ENCODE results near the gene VANGL1.

Gene VANGL1

GRCh38 chr1:115666206-115666605 is 24.4 kb downstream of the VANGL1 start:
- DNase-seq (ENCODE audit: insufficient read length, low spot score) (no peak), FAIRE-seq (no peak)

DNA sequence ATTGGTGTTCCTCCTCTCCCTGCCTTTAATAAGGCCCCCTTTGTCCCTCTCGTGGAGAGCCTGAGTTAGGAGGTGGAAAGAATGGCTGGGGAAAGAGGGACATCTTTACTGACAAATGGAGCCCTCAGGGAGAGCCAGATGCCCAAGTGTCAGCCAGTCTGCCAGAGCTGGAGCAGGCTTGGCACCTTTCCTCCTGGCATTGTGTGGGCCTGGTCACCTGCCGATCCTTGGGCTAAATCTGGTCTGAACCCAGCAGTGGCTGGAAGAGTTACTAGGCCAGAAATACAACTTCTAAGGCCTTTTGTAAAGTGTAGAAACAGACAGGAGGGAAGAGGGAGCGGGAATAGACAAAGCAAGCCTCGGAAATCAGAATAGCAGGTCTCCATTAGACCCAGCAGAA is 24.9 kb downstream of the VANGL1 start:
- FAIRE-seq: no peak

DNA sequence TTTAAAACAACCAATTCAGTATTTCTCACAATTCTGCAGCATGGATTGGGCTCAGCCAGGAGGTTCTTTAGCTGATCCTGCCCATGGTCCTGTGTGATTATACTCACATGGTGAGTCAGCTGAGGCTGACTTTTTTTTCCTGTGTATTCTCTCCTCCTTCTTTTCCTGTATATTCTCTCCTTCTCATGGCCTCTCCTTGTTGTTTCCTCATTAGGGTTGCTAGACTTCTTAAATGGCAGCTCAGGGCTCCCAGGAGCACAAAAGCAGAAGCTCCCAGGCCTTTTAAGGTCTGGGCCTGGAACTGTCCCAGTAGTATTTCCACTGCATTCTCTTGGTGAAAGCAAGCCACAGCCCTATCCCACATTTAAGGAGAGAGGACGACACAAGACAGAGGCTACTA is 26.8 kb downstream of the VANGL1 start:
- FAIRE-seq (no peak), DNase-seq (ENCODE audit: insufficient read length, low spot score) (no peak)

More for the DNA sequence above, 24.9 kb downstream of the VANGL1 start:
- no peak for DNase-seq (ENCODE audit: insufficient read length, low spot score)

GRCh38 chr1:115669002-115669673 is 27.4 kb downstream of the VANGL1 start:
- peak; percentile 22 for DNase-seq (ENCODE audit: insufficient read length, low spot score)
- no peak for FAIRE-seq

DNA sequence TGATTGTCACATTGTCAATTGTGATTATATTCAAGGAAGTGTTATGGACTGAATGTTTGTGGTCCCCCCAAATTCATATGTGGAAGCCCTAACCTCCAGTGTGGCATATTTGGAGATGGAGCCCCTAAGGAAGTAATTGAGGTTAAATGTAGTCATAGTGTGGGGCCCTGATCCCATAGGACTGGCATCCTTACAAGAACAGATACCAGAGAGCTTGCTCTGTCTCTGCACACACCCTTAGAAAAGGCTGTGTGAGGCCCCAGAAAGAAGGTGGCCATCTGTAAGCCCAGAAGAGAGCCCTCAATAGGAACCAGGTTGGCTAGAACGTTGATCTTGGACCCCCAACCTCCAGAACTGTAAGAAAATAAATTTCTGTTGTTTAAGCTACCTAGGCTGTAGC is 28.1 kb downstream of the VANGL1 start:
- no peak for DNase-seq (ENCODE audit: insufficient read length, low spot score)
- no peak for FAIRE-seq

DNA sequence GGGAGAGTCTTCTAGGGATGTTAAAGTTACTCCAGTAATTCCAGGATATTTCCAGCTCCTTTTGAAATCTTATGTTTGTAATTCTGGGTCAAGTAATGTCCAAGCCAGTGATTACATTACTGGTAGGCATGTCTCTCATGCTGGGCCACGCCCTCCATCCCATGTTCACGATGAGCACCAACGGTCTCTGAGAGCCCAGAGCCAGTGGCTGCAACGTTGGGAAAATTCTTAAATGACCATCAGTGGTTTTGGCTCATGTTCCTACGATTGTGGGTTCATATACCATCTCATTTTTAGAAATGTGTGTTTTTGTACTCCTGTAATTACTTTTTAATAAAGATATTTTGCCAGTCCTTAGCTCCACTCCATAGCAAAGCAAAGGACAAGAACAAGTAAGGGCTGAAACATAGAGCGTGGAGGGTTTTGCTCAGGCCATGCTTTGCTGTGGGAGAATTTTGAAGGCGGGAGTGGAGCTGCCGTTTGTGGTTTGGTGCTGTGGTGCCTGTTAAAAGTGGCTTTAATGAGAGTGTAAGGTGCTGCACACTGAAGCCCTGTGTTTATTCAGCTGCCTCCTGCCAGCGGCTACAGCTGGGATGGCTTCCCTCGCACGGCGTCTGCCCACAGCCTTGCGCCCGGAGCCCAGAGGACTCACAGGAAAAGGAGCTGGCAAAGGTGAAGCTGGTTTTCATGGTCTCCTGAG is 28.9 kb downstream of the VANGL1 start:
- DNase-seq (ENCODE audit: insufficient read length, low spot score): no peak
- FAIRE-seq: no peak

DNA sequence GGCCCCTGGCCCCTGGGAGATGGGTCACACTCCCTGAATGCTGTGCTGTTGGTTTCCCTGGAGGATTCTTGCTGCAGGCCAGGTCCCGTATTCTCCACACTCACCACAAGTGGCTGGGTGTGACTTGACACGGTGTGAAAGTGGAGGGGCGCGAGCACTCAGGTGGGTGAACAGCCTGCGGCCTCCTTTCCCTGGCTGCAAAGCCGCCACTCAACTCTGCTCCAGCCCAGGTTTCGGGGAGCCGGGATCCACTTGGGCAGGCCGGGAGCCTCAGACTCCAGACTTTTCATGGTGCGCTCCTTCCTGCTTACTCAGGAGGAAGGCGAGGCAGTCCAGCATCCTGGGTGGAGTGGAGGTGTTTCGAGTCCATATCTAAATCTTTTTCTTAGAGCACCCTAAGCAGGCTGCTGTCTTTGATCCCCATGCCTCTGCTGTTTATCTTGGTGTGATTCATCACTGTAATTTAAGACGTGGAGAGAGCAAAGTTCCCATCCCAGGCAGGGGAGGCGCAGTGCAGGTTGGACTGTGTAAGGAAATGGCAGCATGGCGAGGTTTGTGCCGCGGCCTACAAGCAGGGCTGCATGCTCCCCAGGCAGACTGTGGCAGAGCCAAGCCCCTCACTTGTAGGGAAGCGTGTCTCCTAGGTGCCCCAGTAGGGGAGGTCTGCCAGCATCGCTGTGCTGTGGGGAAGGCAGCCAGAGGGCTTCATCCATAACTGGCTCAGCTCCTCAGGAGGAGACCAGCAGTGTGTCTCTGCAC is 29.6 kb downstream of the VANGL1 start:
- DNase-seq (ENCODE audit: insufficient read length, low spot score) (no peak), FAIRE-seq (no peak)

DNA sequence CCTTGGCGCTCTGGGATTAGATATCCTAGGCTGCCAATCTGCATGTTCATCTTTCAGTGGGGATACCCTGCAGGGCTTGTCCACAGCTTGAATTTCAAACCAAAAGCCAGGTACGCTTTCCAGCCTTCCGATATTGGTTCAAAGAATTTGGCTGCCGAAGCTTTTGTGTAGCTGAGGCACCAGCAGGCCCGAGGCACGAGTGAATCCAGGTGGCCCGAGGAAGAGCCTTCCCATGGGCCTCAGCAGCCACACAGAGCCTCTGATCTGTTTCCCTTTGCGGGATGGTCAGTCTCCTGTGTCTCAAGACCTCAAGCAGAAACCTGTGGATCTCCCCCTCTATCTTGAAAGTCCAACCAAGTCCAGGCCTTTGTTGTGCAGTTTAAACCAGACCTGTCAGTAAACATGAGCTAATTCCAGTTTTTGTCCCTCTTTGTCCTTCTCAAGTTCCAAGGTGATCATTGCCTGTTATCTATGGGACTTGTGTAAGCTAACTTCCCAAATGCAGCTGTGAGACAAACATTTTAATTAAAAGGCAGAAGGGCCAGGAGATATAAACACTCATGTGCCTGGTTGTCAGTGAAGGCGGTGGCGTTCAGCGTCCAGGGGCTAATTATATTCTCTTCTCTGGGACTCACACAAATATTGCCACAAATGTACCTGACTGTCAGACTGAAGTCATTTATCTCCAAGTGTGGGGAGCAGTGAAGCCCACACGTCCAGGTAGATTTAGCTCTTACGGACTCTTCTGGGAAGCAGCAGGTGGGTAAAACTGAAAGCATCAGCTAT is 30.6 kb downstream of the VANGL1 start:
- DNase-seq (ENCODE audit: insufficient read length, low spot score): no peak
- no peak for FAIRE-seq

DNA sequence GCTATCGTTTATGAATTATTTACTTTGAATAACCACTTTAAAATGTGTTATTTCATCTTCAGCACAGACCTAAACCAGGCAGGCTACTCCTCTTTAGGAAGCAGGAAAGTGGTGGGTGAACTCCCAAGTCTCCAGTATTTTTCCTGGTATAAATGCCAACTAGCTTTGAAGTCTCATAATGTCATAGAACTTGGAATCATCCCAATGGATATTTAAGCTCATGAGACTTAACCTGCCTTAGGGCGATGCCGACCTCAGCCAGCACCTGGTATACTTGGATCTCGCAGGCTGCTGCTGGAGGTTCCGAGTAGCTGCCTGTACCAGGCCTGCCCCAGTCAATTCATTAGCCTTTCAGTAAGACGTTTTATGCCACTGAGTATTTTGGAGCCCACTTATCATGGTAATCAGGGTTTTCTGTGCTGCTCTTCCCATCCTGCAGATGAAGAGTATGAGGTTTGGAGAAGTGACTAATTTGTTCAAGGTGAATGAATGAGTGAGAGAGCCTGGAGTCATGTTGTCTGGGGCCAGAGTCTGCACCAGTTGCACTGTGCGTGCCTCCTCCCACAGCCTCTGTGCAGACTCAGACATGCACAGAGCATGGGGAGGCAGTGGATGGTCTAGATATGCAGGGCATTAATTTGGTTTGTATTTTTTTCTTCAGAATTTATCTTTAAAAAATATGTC is 34.9 kb downstream of the VANGL1 start:
- FAIRE-seq: no peak
- DNase-seq (ENCODE audit: insufficient read length, low spot score): no peak

- no peak for DNase-seq (ENCODE audit: insufficient read length, low spot score)
- FAIRE-seq: no peak
These were observed 35.4 kb downstream of the VANGL1 start for GRCh38 chr1:115677182-115677555.

DNA sequence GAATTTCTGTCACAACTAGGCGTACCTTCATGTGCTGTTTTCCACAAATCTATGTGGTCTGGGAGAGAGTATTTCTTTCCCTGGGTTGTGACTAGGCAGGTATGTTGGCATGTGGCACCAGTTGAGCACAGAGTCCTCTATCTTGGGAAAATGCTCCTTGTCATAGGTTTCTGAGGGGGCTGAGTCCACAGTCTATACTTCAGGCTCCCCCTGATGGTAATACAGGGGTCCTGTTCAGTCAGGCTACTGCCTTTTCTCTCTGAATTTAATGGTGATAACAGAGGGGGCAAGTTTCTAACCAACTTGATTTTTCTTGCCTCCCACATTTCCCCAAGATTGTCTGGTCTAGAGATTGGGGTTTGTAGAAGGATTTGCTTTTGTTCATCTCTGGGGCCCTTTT is 35.8 kb downstream of the VANGL1 start:
- FAIRE-seq: no peak
- no peak for DNase-seq (ENCODE audit: insufficient read length, low spot score)

- FAIRE-seq: no peak
- DNase-seq (ENCODE audit: insufficient read length, low spot score): no peak
These were observed 36.4 kb downstream of the VANGL1 start for GRCh38 chr1:115678141-115678540.

GRCh38 chr1:115679141-115679611 is 37.4 kb downstream of the VANGL1 start:
- FAIRE-seq: no peak
- peak; percentile 15 for DNase-seq (ENCODE audit: insufficient read length, low spot score)

- no peak for DNase-seq (ENCODE audit: insufficient read length, low spot score)
- no peak for FAIRE-seq
These were observed 39.0 kb downstream of the VANGL1 start for GRCh38 chr1:115680730-115681111.

DNA sequence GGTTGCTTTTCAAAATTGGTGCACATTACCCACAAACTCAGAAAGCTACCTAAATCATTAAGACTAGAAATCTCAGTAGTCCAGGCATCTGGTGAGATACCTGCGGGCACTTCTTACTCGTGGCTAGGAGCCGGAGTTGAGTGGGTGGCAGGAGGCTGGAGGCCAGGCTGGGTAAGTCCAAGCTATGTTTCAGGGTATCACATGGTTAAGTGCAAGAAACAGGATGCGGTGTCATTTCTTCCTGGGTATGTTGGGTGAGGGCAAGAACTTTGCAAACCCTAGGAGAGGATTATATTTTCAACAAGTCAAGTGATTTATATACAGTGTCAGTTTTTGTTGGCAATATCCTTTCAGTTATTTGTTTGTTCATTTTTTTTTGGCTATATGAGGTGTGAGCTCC is 41.0 kb downstream of the VANGL1 start:
- no peak for DNase-seq (ENCODE audit: insufficient read length, low spot score)
- no peak for FAIRE-seq

- FAIRE-seq (no peak), DNase-seq (ENCODE audit: insufficient read length, low spot score) (no peak)
These were observed 43.4 kb downstream of the VANGL1 start for GRCh38 chr1:115685029-115685705.

GRCh38 chr1:115687744-115688143 is 46.0 kb downstream of the VANGL1 start:
- FAIRE-seq (no peak), DNase-seq (ENCODE audit: insufficient read length, low spot score) (no peak)

DNA sequence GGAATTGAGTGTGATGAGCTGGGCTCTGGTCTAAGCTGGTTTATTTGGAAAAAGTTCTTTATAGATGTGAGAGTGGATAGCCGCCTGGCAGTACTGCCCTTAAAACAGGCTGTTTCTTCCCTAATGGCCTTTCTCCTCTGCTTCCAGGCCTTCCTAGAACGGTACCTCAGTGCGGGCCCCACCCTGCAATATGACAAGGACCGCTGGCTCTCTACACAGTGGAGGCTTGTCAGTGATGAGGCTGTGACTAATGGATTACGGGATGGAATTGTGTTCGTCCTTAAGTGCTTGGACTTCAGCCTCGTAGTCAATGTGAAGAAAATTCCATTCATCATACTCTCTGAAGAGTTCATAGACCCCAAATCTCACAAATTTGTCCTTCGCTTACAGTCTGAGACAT is 49.2 kb downstream of the VANGL1 start:
- DNase-seq (ENCODE audit: insufficient read length, low spot score) (no peak), FAIRE-seq (no peak)

DNA sequence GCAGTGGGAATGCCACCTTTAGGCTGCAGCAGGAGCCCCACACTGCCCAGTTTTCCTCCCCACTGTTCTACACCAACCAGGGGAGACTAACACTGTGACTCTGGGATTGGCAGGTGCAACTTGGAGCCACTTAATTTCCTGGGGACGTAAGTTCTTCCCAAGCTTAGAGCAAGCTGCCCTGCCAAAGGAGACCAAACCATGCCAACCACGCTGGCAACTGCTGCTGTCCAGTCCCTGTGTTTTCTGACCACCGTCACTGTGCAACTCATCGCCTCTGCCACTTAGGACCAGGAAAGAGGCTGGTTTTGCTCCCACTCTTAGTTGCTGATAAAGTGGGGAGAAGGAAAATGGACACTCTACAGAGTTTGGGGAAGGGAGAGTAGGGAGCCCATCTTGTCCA is 50.5 kb downstream of the VANGL1 start:
- FAIRE-seq (no peak), DNase-seq (ENCODE audit: insufficient read length, low spot score) (no peak)

GRCh38 chr1:115694805-115695204 is 53.0 kb downstream of the VANGL1 start:
- no peak for FAIRE-seq
- DNase-seq (ENCODE audit: insufficient read length, low spot score): no peak

All from HTR-8/SVneo (cell line).